Stimulated activated CD8-positive, alpha-beta memory T cell treated with anti-CD3 and anti-CD28 coated beads, Interleukin-7, amount 100 ng/mL, for 4 hours (primary cell): Measurements from ENCODE around the gene DENND11.
A peak's percentile ranks its signal among the peaks of the same experiment; 100 is the strongest.

Source experiments
- DNase-seq, 2 donors: peaks; one replicate each; pipeline ENCODE4 v3.0.0-alpha.2; 2020; ENCODE audit warnings: low read depth in 2 of 2

The DENND11 gene

GRCh38 chr7:141685285-141686023 is 16.5 kb downstream of the DENND11 start:
- DNase-seq = no peak

GRCh38 chr7:141679014-141679413 is 23.0 kb downstream of the DENND11 start:
- no peak for DNase-seq

- no peak for DNase-seq
Measured at GRCh38 chr7:141676618-141677017, 25.3 kb downstream of the DENND11 start.

- DNase-seq = no peak
Measured at GRCh38 chr7:141675436-141676215, 26.3 kb downstream of the DENND11 start.

GRCh38 chr7:141674702-141675101 is 27.3 kb downstream of the DENND11 start:
- no peak for DNase-seq

- DNase-seq = no peak
Measured at GRCh38 chr7:141674171-141674671, 27.7 kb downstream of the DENND11 start.

- no peak for DNase-seq
Measured at GRCh38 chr7:141673346-141673745, 28.6 kb downstream of the DENND11 start.

- no peak for DNase-seq
Measured at GRCh38 chr7:141671705-141672496, 30.1 kb downstream of the DENND11 start.

- no peak for DNase-seq
Measured at GRCh38 chr7:141668853-141669252, 33.1 kb downstream of the DENND11 start.

GRCh38 chr7:141666071-141666470 is 35.9 kb downstream of the DENND11 start:
- DNase-seq = no peak

GRCh38 chr7:141665208-141666035 is 36.5 kb downstream of the DENND11 start:
- DNase-seq = no peak

- no peak for DNase-seq
Measured at GRCh38 chr7:141664450-141664849, 37.5 kb downstream of the DENND11 start.

- DNase-seq = no peak
Measured at GRCh38 chr7:141663081-141663849, 38.7 kb downstream of the DENND11 start.

GRCh38 chr7:141660259-141660658 is 41.7 kb downstream of the DENND11 start:
- DNase-seq = no peak

GRCh38 chr7:141659501-141659900 is 42.5 kb downstream of the DENND11 start:
- no peak for DNase-seq

GRCh38 chr7:141654551-141654950 is 47.4 kb downstream of the DENND11 start:
- peak; percentile 12 to 27 for DNase-seq

- DNase-seq = no peak
Measured at GRCh38 chr7:141652691-141653090, 49.3 kb downstream of the DENND11 start.
